ENCODE data around the gene RNF8.
A peak's percentile ranks its signal among the peaks of the same experiment; 100 is the strongest.
"Not testable (repeated sequence)": the region's sequence is repeated elsewhere in the genome, so short reads cannot be mapped to it uniquely, and the experiment has no call there.

RNF8 gene, protein sequence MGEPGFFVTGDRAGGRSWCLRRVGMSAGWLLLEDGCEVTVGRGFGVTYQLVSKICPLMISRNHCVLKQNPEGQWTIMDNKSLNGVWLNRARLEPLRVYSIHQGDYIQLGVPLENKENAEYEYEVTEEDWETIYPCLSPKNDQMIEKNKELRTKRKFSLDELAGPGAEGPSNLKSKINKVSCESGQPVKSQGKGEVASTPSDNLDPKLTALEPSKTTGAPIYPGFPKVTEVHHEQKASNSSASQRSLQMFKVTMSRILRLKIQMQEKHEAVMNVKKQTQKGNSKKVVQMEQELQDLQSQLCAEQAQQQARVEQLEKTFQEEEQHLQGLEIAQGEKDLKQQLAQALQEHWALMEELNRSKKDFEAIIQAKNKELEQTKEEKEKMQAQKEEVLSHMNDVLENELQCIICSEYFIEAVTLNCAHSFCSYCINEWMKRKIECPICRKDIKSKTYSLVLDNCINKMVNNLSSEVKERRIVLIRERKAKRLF

DNA sequence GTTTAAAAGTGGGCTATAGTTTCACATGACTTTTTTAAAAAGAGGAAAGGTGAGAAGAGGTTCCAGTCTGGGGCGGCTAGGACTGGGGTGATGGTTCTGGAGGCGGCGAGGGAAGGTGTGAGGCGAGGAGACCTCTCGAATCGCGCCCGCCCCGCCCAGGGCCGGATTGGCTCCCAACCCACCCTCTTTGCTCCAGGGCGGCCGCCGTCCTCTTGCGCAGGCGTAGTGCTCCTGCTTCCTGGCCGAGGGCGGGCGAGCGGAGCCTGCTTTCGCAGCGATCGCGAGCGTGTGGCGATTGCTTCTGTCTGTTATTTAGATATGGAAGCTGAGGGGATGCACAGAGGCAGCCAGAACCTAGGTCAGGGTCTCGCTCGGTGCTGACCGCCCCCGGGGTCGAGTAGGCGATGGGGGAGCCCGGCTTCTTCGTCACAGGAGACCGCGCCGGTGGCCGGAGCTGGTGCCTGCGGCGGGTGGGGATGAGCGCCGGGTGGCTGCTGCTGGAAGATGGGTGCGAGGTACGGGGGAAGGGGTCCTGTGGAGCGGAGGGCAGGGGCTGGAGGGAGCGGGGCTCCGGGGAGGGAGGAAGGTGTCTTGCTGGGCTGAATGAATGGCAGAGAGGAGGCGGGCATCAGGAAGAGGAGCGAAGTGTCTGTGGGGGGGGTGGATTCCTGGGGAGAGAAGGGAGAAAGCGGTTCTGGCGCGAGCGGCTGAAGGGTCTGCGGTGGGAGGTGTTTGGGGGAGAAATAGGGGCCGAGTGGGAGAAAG lies at the start of gene RNF8:
TSS of gene RNF8 (plus strand) at position 223 of the 765 bp plus-strand sequence. CDS start at position 405, 182 bp downstream.
- peak; percentile 99 for DNase-seq (ENCODE audit: extremely low spot score)
- TF ChIP-seq, protein P1, sequence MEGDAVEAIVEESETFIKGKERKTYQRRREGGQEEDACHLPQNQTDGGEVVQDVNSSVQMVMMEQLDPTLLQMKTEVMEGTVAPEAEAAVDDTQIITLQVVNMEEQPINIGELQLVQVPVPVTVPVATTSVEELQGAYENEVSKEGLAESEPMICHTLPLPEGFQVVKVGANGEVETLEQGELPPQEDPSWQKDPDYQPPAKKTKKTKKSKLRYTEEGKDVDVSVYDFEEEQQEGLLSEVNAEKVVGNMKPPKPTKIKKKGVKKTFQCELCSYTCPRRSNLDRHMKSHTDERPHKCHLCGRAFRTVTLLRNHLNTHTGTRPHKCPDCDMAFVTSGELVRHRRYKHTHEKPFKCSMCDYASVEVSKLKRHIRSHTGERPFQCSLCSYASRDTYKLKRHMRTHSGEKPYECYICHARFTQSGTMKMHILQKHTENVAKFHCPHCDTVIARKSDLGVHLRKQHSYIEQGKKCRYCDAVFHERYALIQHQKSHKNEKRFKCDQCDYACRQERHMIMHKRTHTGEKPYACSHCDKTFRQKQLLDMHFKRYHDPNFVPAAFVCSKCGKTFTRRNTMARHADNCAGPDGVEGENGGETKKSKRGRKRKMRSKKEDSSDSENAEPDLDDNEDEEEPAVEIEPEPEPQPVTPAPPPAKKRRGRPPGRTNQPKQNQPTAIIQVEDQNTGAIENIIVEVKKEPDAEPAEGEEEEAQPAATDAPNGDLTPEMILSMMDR (IDR thresholded peaks at IDR 0.05; ENCODE audit: control extremely low read depth, extremely low read depth, low read depth, missing control alignments): no peak
- CTCF ChIA-PET: no interaction called here
- POLR2A ChIA-PET: no interaction called here

DNA sequence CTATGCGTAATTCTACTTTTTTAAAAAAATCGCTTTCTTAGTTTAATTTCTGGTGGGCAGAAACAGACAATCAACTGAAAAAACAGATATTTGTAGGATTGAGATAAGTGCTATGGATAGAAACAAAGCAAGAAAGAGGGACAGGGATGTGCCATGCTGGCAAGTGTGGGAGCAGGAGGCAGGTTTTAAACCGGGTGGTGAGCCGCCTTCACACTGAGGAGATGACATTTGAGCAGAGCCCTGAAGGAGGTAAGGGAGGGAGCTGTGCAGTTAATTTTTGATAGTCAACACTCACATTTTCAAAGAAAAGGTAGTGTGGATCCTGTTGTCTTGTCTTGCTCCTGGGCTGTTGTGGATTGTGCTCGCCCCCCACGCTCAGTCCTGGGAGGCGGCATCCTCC lies 49.0 kb upstream of the RNF8 start:
- POLR2A ChIA-PET: no interaction called here
- TF ChIP-seq, protein P1 (IDR thresholded peaks at IDR 0.05; ENCODE audit: control extremely low read depth, extremely low read depth, low read depth, missing control alignments): no peak
- CTCF ChIA-PET: interaction anchor here (1.0 to 12.9 kb wide), 9 partner anchors 9 to 84 kb away, joined by 3 to 127 read pairs (median 7); no protein-coding TSS in a partner anchor
- no peak for DNase-seq (ENCODE audit: extremely low spot score)

DNA sequence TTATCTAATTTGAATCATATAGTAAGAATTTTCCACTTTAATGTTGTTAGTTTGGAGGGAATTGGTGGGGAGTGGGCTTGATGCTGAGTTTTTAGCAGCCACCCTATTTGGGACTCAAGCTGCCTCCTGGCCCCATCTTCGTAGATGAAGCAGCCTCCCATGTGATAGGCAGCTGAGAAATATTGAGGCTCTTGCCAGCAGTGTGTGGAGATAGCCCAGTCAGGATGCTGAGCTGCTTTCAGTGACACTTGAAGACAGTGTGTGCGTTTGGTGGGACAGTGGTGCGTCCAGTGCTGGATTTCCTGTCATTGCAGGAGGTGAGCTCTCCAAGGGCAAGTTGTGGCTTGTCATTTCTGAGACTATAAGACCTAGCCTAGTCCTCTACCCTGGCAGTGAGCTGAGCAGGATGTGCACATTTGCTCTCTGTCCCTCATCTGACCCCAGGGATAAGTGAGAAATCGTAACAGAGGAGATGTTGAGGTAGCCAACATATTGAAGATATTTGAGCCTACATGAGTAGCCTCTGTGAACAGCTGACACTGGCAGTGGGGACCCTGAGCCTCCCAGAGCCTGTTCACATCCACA lies 47.9 kb upstream of the RNF8 start:
- no peak for DNase-seq (ENCODE audit: extremely low spot score)
- ChIA-PET CTCF (interaction anchor here (0.9 to 12.9 kb wide), 10 partner anchors 8 to 386 kb away, joined by 3 to 127 read pairs (median 3); no protein-coding TSS in a partner anchor), POLR2A (no interaction called here)
- TF ChIP-seq, protein P1 (IDR thresholded peaks at IDR 0.05; ENCODE audit: control extremely low read depth, extremely low read depth, low read depth, missing control alignments): no peak

DNA sequence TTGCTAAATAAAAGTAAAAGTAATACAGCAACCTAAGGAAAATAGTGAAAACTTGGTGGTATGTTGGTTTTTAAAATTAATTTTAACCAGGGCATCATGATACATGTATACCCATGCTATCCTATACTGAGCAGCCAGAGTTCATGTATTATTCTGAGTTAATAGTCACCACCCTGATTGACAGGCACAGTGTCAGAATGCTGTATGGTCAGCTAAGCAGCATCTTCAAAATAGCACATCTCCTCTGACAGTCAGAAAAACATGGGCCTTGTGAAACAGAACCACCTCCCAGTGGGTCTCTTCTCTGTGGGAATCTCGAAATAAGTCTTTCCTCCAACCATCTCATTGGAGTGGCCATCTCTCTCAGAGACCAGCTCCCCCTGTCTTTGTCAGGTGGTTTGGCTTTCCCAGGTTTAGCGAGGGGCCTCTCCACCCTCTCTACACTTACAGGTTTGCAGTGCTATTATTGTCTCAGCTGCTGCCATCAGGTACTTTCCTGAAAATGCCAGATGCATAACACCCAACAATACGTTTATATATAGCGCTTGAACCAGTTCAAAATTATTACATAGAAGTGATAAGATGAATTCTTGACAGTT lies 47.1 kb upstream of the RNF8 start:
- DNase-seq (ENCODE audit: extremely low spot score): no peak
- TF ChIP-seq, protein P1 (IDR thresholded peaks at IDR 0.05; ENCODE audit: control extremely low read depth, extremely low read depth, low read depth, missing control alignments): no peak
- POLR2A ChIA-PET: interaction anchor here (0.5 kb wide), 1 partner anchor 18 kb away, joined by 4 read pairs; no protein-coding TSS in a partner anchor
- CTCF ChIA-PET: interaction anchor here (0.9 to 12.9 kb wide), 8 partner anchors 7 to 385 kb away, joined by 3 to 127 read pairs (median 4); no protein-coding TSS in a partner anchor

DNA sequence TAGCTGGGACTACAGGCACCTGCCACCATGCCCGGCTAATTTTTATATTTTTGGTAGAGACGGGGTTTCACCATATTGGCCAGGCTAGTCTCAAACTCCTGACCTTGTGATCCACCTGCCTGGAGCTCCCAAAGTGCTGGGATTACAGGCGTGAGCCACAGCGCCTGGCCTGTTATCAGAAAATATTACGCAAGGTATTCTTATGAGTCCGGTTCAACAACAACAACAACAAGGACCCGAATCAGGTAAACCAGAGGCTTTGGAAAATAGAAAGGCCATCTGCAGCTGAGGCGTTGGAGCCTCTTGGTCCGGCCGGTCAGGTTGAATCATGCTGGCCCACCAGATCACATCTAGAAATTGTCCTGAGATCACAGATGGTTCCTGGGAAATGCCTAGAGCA lies 46.3 kb upstream of the RNF8 start:
- not testable (repeated sequence) for DNase-seq (ENCODE audit: extremely low spot score)
- ChIA-PET POLR2A (interaction anchor here (0.5 kb wide), 1 partner anchor 19 kb away, joined by 4 read pairs; no protein-coding TSS in a partner anchor), CTCF (interaction anchor here (1.2 to 12.9 kb wide), 4 partner anchors 6 to 24 kb away, joined by 3 to 127 read pairs (median 34); no protein-coding TSS in a partner anchor)

DNA sequence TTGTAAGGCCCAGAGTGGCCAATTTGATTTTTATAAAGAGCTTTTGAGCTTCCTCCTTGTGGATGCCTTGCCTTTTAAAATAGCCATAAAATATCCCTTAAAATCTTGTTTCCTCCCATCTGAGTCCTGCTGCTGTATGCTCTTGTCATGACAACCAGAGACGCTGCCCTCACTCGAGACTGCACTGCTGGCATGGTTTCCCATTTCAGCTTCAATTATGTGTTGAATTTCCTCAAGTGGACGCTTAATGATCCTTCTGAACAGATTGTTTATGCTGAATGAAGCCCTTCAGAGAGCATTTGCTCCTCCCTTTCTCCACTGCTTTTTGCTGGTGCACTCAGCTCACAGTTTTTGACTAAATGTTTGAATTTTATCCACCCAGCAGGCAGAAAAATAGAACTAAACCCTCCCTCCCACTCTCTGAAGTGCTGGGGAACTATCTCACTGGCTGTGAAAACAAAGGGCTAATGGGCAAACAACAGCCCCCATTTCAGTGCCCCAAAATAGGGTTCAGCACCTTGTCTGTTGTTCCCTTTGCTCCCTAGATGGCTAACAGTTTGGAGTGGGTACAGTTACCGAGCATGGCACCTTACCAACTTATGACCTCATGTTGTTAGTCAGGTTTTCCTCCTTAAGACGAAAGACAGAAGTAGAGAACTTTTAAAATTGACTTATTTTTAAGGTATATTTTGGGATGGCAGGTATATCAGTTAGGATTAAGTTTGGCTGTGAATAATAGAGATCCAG lies 45.5 kb upstream of the RNF8 start:
- POLR2A ChIA-PET: no interaction called here
- TF ChIP-seq, protein P1 (IDR thresholded peaks at IDR 0.05; ENCODE audit: control extremely low read depth, extremely low read depth, low read depth, missing control alignments): no peak
- CTCF ChIA-PET: interaction anchor here (1.0 to 12.9 kb wide), 2 partner anchors 10 to 17 kb away, joined by 3 to 127 read pairs; no protein-coding TSS in a partner anchor
- DNase-seq (ENCODE audit: extremely low spot score): no peak

All from GM10248 (cell line).